Measurements from ENCODE around the gene DARS1.
A peak's percentile ranks its signal among the peaks of the same experiment; 100 is the strongest.

DARS1 gene

DNA sequence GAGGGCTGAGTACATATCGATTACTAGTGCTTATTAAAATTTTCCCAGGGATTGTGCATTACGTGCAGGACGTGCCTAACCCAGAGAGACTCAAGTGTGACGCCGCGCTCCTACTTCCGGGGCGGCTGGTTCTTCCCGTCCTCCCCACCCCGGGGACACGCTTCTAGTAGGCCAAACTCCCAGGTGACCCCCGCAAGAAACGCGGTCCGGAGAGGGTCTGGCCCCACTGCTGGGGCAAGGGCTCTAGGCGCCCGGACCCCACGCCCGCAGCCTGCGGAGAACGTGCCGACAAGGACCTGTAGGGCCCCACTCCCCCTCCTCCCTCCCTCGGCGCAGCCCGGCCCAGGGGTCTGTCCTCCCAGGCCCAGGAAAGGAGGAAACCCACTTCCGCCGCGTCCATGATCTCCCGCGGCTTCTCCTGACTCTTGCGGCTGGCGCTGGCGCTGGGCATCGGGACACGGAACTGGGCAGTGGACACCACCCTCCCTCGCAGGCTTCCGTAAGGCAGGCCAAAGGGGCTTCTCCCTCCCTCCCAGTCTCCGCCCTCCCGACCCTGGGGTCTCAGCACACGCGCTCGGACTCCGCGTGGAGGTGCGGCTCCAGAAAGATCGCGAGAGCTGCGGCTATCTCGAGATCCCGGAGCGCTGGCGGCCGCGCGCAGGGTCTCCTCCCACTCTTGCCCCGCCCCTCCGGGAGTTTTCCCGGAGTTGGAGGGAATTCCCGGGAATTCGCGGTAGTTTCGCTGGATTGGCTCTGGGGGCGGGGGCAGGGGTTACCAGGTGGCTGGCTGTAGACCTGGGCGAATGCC lies at the start of gene DARS1:
Gene DARS1 (minus strand): TSS at position 609 of the 808 bp plus-strand sequence. CDS start 158 bp downstream, at position 451.
- DNase-seq: peak; percentile 98

- DNase-seq: no peak
Observed at GRCh38 chr2:136034629-136035028, 49.2 kb upstream of the DARS1 start.

DNA sequence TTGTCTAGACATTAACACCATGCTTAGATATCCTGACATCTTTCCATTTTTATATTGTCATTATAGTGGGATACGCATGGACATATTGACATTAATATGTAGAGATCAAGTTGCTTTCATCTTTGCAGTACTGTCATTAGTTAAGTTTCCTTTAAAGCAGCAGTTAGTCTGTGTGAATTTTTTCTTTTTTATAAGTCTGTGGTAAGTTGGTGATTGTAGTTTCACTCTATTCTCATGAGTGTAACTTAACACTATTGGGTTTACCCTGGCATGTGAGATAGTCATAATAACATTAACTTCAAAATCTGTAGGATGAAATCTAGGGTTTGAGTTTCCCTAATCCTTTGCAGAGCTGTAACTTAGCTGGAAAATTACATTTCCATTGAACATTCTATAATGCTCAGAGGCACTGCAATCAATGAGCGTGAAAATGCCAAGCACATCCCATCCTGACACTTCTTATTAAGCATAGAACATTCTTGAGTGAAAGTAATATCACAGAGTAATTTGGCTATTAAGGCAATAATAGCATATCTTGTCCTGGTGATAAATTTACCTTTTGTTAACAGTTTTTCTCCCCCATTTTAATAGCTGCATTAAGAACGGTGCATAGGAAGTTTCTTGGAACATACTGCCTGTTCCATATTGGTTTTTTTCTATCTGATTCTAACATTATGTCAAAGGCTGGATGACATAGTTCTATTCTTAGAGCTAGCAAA lies 47.5 kb upstream of the DARS1 start:
- DNase-seq: no peak

DNA sequence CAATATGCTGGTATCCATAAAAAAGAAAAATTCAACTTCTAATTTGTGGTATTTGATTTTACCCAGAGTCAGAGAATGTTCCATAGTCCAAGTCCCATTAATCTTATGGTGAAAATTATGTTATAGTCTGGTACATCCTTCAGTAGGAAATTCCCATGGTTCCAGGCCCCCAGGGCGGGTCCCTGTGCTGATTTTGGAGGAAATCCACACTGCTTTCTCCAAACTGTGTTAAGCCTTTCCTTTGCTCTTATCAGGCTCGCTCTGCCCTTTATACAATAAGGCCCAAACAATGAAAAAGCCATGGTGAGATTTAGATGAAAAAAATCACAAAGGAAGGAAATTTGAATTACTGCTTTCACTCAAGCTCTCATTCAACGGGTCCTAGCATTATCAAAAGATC lies 46.8 kb upstream of the DARS1 start:
- no peak for DNase-seq

GRCh38 chr2:136031711-136032110 lies 46.3 kb upstream of the DARS1 start:
- DNase-seq: no peak

DNA sequence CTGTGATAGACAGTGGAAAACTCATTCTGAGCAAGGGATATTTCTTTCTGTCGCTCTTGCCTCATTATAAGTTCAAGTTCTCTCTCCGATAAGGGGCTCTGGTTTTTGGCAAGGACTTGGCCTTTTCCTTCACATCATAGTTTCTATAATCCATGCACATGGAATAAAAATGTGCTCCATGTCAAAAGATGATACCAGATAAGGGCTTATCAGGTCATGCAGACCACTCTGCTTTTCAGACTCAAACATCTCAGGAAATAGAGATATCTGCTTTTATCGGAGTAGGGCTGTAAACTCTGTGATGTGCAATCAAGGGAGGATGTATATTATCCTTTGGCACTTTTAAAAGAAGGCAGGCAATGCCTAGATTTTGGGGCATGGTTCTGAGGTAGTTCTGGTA lies 45.0 kb upstream of the DARS1 start:
- no peak for DNase-seq

- no peak for DNase-seq
Observed at GRCh38 chr2:136029149-136029548, 43.7 kb upstream of the DARS1 start.

DNA sequence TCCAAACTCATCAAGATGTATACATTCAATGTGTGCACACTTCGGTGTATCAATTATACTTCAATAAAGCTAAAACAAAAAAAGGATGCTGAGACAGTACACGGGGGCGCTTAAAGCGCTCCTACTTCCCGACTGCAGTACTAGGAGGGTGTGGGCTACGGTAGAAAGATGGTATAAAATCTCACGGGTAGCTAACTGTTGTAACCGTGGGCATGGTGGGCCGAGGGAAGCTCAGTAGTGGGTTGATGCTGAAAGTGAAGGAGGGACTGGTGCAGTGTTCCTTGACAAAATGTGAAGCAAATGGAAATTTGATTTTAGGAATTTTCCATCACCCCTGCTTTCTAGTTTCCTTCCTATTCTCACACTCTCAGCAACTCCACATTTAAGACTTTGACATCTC lies 42.6 kb upstream of the DARS1 start:
- DNase-seq: no peak

DNA sequence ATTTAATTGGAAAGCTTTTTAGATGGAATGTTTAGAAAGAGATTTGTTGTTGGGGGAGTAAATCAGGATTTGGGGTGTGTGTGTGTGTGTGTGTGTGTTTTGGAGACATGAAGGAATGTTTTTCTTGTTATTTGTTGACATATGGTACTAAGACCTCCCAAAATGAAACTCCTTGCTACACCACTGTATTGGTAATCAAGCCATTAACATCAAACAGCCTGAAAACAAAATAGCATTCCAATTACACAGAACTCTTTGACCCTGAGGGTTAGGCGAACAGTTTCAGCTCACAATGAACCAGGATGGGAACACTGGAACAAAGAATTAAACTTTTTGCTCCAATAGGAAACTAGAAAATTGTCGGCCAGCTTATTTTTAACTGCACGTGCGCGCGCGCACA lies 41.7 kb upstream of the DARS1 start:
- DNase-seq: no peak

GRCh38 chr2:136025057-136025973 lies 39.9 kb upstream of the DARS1 start:
- peak; percentile 96 for DNase-seq

- DNase-seq: no peak
Observed at GRCh38 chr2:136024616-136025015, 39.2 kb upstream of the DARS1 start.

- DNase-seq: no peak
Observed at GRCh38 chr2:136024185-136024584, 38.8 kb upstream of the DARS1 start.

- no peak for DNase-seq
Observed at GRCh38 chr2:136023416-136023815, 38.0 kb upstream of the DARS1 start.

GRCh38 chr2:136022396-136023146 lies 37.1 kb upstream of the DARS1 start:
- DNase-seq: no peak

DNA sequence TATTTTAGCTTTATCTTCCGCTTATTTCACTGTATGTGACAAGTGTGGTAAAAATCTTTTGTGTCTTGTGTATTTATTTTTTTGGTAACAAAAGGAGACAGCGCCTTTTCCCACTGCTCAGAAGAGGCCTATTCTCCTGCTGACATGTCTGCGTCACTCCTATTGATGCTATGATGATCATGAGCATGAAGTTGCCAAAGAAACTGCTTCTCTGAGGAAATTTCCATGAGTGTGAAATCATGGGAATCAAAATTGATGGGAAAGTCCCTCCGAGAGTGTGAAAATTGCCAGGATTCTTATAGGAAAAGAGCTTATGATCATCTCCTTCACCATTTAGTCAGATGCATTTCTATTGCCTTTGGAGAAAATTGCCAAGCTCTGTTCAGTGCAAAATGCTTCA lies 36.5 kb upstream of the DARS1 start:
- no peak for DNase-seq

- no peak for DNase-seq
Observed at GRCh38 chr2:136021406-136021805, 36.0 kb upstream of the DARS1 start.

- DNase-seq: no peak
Observed at GRCh38 chr2:136020831-136021230, 35.4 kb upstream of the DARS1 start.

- DNase-seq: no peak
Observed at GRCh38 chr2:136019825-136020224, 34.4 kb upstream of the DARS1 start.

GRCh38 chr2:136019306-136019705 lies 33.9 kb upstream of the DARS1 start:
- DNase-seq: no peak

- no peak for DNase-seq
Observed at GRCh38 chr2:136017786-136018185, 32.4 kb upstream of the DARS1 start.

- DNase-seq: no peak
Observed at GRCh38 chr2:136016836-136017235, 31.4 kb upstream of the DARS1 start.

DNA sequence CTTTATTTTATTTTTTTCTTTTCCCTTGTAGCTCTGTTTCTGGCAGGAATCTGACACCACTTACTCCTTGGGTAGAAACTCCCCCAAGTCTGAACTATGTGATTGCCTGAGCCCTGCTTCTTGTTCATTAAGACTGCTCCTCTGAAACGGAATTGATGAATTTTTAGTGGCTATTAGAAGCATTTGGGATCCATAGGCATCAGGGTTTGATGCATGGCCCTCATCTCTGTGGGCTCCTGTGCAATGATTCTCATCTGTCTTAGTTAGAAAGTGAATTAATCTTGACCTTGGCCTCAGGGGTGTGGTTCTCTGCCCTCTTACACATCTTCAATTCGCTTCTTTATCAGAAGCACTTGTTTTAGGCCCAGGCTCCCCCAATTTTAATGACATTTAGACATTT lies 31.0 kb upstream of the DARS1 start:
- DNase-seq: no peak

DNA sequence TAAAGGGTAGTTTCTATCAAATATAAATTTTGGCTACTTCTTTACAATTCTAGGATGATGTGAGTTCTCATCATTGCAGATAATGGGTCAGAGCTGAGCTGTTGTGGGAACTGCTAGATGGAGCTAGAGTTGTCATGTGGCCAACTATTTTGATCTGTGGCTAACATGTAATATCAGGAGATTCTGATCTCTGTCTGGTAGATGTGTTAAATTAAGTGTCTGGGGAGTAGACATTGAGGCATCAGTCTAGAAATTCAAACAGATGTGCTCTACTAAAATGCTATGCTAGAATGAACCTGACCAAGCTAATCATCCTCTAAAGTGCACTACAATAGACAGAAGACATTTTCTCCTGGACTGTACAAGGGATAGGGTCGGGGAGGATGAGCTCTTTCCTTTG lies 30.3 kb upstream of the DARS1 start:
- DNase-seq: peak; percentile 71
